Endothelial cell of umbilical vein (primary cell): ENCODE measurements around the gene ZFAND6. TPM values are rescaled to one million over a fixed set of nuclear protein-coding genes. Genes with fewer than 3 reads are reported as not detected.
A peak's percentile ranks its signal among the peaks of the same experiment; 100 is the strongest.

ENCODE experiments used
- BruUV-seq: library from RNA; stranded (reverse); fragments of 400-500 nt; replicated peaks from 2 replicates; lab custom pipeline; 2021; lab: Mats Ljungman, UMichigan
- CTCF ChIA-PET: fragments of 300-600, 350-600 bp; sonication (Branson Sonifier 250); formaldehyde crosslinking; loops from one replicate; lab custom pipeline; 2021; ENCODE audit warnings: antibody characterized with exemption, inconsistent platforms; lab: Charles Lee
- POLR2A ChIA-PET: fragments of 300-600, 350-600 bp; sonication (Branson Sonifier 250); formaldehyde crosslinking; loops from one replicate; lab custom pipeline; 2021; ENCODE audit warnings: antibody characterized with exemption, inconsistent platforms; lab: Charles Lee
- DNase-seq: peaks from one replicate; pipeline ENCODE4 v3.0.0-alpha.2; 2011; ENCODE audit warnings: low read depth, low spot score
- FAIRE-seq: peaks from 2 replicates; lab custom pipeline; 2011; peaks lifted over from hg19 to GRCh38; lab: Jason Lieb, UNC
- H2AFZ ChIP-seq: 2 replicates; pipeline ENCODE4 v1.6.0; 2012; ENCODE audit warnings: low read depth, low read length, control low read depth, inconsistent platforms
- H3K27ac ChIP-seq: 2 replicates; pipeline ENCODE4 v1.5.1; 2011; ENCODE audit warnings: low read depth, mild to moderate bottlenecking, control low read depth, low read length, moderate library complexity; ENCODE audit not compliant: insufficient read depth
- H3K27me3 ChIP-seq, 2 experiments: 2 replicates each; pipeline versions ENCODE4 v1.6.0 to v1.6.1; 2011; ENCODE audit warnings: low read length in 2 of 2, mixed read lengths in 1 of 2; ENCODE audit not compliant: control insufficient read depth in 2 of 2, insufficient read depth in 2 of 2
- H3K36me3 ChIP-seq, 2 experiments: 2 replicates in 1 of 2; 3 replicates in 1 of 2; pipeline ENCODE4 v1.5.1; 2011; ENCODE audit warnings: low read length in 2 of 2, mild to moderate bottlenecking in 1 of 2, moderate library complexity in 1 of 2; ENCODE audit not compliant: control insufficient read depth in 2 of 2, insufficient read depth in 2 of 2; ENCODE audit errors: extremely low read depth in 1 of 2
- H3K4me1 ChIP-seq: 3 replicates; pipeline ENCODE4 v1.5.1; 2011; ENCODE audit warnings: mild to moderate bottlenecking, low read length; ENCODE audit not compliant: control insufficient read depth, insufficient read depth; ENCODE audit errors: extremely low read depth
- H3K4me2 ChIP-seq: 2 replicates; pipeline ENCODE4 v1.6.1; 2011; ENCODE audit warnings: low read length, control low read depth, mixed read lengths; ENCODE audit not compliant: insufficient read depth
- H3K4me3 ChIP-seq, 3 experiments: fragments of 200-600 bp in 1 of 3; sonication (generic), shearing (Covaris generic) in 1 of 3; replicated peaks in 1 of 3; 2 replicates each; pipeline ENCODE4 v1.5.1; 2011 to 2016; ENCODE audit warnings: control low read depth in 3 of 3, low read length in 3 of 3, mild to moderate bottlenecking in 2 of 3, inconsistent platforms in 1 of 3, low read depth in 1 of 3, moderate library complexity in 1 of 3; ENCODE audit not compliant: insufficient read depth in 1 of 3
- H3K79me2 ChIP-seq: 2 replicates; pipeline ENCODE4 v1.6.0; 2012; ENCODE audit warnings: low read length, inconsistent platforms; ENCODE audit not compliant: control insufficient read depth, insufficient read depth
- H3K9ac ChIP-seq: replicated peaks from 2 replicates; pipeline ENCODE3; 2011; ENCODE audit warnings: low read length, control low read depth; ENCODE audit not compliant: insufficient read depth; ENCODE audit errors: extremely low read depth
- H3K9me1 ChIP-seq: replicated peaks from 3 replicates; pipeline ENCODE4 v1.6.0; 2011; ENCODE audit warnings: mild to moderate bottlenecking, low read length; ENCODE audit not compliant: control insufficient read depth, insufficient read depth; ENCODE audit errors: extremely low read depth
- H3K9me3 ChIP-seq: replicated peaks from 2 replicates; pipeline ENCODE4 v1.5.1; 2012; ENCODE audit warnings: low read length, inconsistent platforms; ENCODE audit not compliant: control insufficient read depth, insufficient read depth
- H4K20me1 ChIP-seq: replicated peaks from 2 replicates; pipeline ENCODE3; 2011; ENCODE audit warnings: mild to moderate bottlenecking, low read length; ENCODE audit not compliant: control insufficient read depth, insufficient read depth; ENCODE audit errors: extremely low read depth
- CTCF ChIP-seq, 2 donors: IDR thresholded peaks; 1 replicate in 1 of 2; 2 replicates in 1 of 2; pipeline ENCODE4 v1.5.1; 2011; ENCODE audit warnings: low read length in 2 of 2, mild to moderate bottlenecking in 2 of 2, moderate library complexity in 2 of 2, control low read depth in 1 of 2, inconsistent platforms in 1 of 2, low read depth in 1 of 2; ENCODE audit not compliant: insufficient read depth in 1 of 2; ENCODE audit errors: extremely low read depth in 1 of 2
- EZH2 ChIP-seq: IDR thresholded peaks from 2 replicates; pipeline ENCODE4 v1.6.1; 2012; ENCODE audit warnings: borderline replicate concordance, low read depth, mild to moderate bottlenecking, moderate library complexity, low read length, inconsistent platforms; ENCODE audit not compliant: severe bottlenecking
- FOS ChIP-seq: IDR thresholded peaks from 2 replicates; pipeline ENCODE4 v1.6.1; 2011; ENCODE audit warnings: mild to moderate bottlenecking, low read length, moderate library complexity, borderline replicate concordance; ENCODE audit not compliant: insufficient read depth
- GATA2 ChIP-seq: IDR thresholded peaks from 2 replicates; pipeline ENCODE4 v1.7.0; 2011; ENCODE audit warnings: low read depth, mild to moderate bottlenecking, moderate library complexity, mixed read lengths, low read length; ENCODE audit not compliant: insufficient read length, insufficient read depth
- JUN ChIP-seq: IDR thresholded peaks from 2 replicates; pipeline ENCODE4 v1.6.1; 2011; ENCODE audit warnings: borderline replicate concordance, low read depth; ENCODE audit not compliant: insufficient read length, insufficient read depth
- MAX ChIP-seq: IDR thresholded peaks from 2 replicates; pipeline ENCODE4 v1.6.1; 2011; ENCODE audit not compliant: insufficient read depth, insufficient read length
- MYC ChIP-seq: IDR thresholded peaks from one replicate; pipeline ENCODE4 v1.6.1; 2011; ENCODE audit warnings: mild to moderate bottlenecking, low read depth, low read length
- POLR2A ChIP-seq: IDR thresholded peaks from 2 replicates; pipeline ENCODE4 v1.6.1; 2012; ENCODE audit warnings: low read depth, mild to moderate bottlenecking, control low read depth, low read length
- POLR2AphosphoS5 ChIP-seq: IDR thresholded peaks from 2 replicates; pipeline ENCODE4 v1.6.1; 2012; ENCODE audit warnings: low read depth, mild to moderate bottlenecking, control low read depth, low read length, moderate library complexity; ENCODE audit not compliant: insufficient read depth
- dilution Hi-C: fragments of 300-500 bp; cut with MboI; formaldehyde crosslinking; loops from one replicate; pipeline ENCODE4 v1.15.0; 2019; ENCODE audit warnings: low sequenced_read_pairs; ENCODE audit not compliant: extremely low pct_ligation_motif_present
- intact Hi-C: fragments of 100-400 bp; cut with micrococcal nuclease; formaldehyde crosslinking; loops from one replicate; pipeline ENCODE4 v1.10.0; 2022
- polyA plus RNA-seq, 4 experiments: library from polyadenylated mRNA; depleted of rRNA in 3 of 4; stranded (reverse) in 3 of 4; unstranded in 1 of 4; fragments of >200 nt; gene quantifications; 2 replicates each; pipeline versions ENCODE4 v1.2.1 to v1.2.3, GENCODE V29; 2011 to 2012; ENCODE audit warnings: missing spikeins in 1 of 4
- total RNA-seq: library from RNA; stranded (reverse); gene quantifications from 2 replicates; pipeline ENCODE4 v1.2.3, GENCODE V29; 2021

The ZFAND6 gene
- total and polyA plus RNA-seq, 2 donors (not counting 3 experiments of a cell fraction or from before 2014, with no cell fraction given): 50.3 to 97.9 TPM

GRCh38 chr15:80105595-80105994 is 46.1 kb downstream of the ZFAND6 start:
- H3K27ac ChIP-seq: no peak overlapping the region
- intact Hi-C loops: no loop called here

GRCh38 chr15:80106051-80106450 is 46.6 kb downstream of the ZFAND6 start:
- no TSS peak for BruUV-seq
- H3K36me3 ChIP-seq: no peaks in the 10 kb centered on the region
- FAIRE-seq (no peak), DNase-seq (no peak)
- peaks cover 2% of the 10 kb centered on the region for H3K9me1 ChIP-seq
- no peak for TF ChIP-seq FOS
- no peak for TF ChIP-seq MYC
- TF ChIP-seq CTCF (IDR thresholded peaks at IDR 0.05; ENCODE audit: extremely low read depth in 1 of 2, insufficient read depth in 1 of 2, low read depth in 1 of 2, low read length in 2 of 2): no peak
- no peak for TF ChIP-seq POLR2A
- no peak for TF ChIP-seq POLR2AphosphoS5
- no peak for TF ChIP-seq EZH2
- TF ChIP-seq GATA2: no peak
- TF ChIP-seq MAX: no peak
- TF ChIP-seq JUN: no peak
- no peak overlapping the region for H2AFZ ChIP-seq
- H3K4me1 ChIP-seq: peaks cover 18% of the 10 kb centered on the region
- dilution Hi-C loops: no loop called here
- ChIA-PET POLR2A (no interaction called here), CTCF (interaction anchor here (1.1 kb wide), 1 partner anchor 31 kb away, joined by 3 read pairs; no protein-coding TSS in a partner anchor)
- intact Hi-C loops: no loop called here
- H3K4me2 ChIP-seq: peak overlapping the region; percentile 20
- H3K4me3 ChIP-seq: no peak overlapping the region
- H3K27me3 ChIP-seq: no peaks in the 10 kb centered on the region
- H3K79me2 ChIP-seq: peaks cover 49% of the 10 kb centered on the region
- peaks cover 3% of the 10 kb centered on the region for H4K20me1 ChIP-seq
- no peak overlapping the region for H3K9ac ChIP-seq
- H3K9me3 ChIP-seq: no peaks in the 10 kb centered on the region
- no peak overlapping the region for H3K27ac ChIP-seq

More at GRCh38 chr15:80105595-80105994, 46.1 kb downstream of the ZFAND6 start:
- Histone ChIP-seq H3K79me2 (peaks cover 45% of the 10 kb centered on the region), H4K20me1 (peaks cover 3% of the 10 kb centered on the region), H3K9me3 (no peaks in the 10 kb centered on the region), H3K4me2 (peak overlapping the region; percentile 20), H3K36me3 (no peaks in the 10 kb centered on the region), H3K4me3 (no peak overlapping the region), H3K9ac (no peak overlapping the region), H3K9me1 (peaks cover 2% of the 10 kb centered on the region), H3K4me1 (peaks cover 18% of the 10 kb centered on the region), H3K27me3 (no peaks in the 10 kb centered on the region), H2AFZ (no peak overlapping the region)
- DNase-seq: peak; percentile 37
- TF ChIP-seq MYC (no peak), FOS (peak; percentile 83)
- dilution Hi-C loops: no loop called here
- ChIA-PET CTCF (interaction anchor here (1.1 kb wide), 1 partner anchor 31 kb away, joined by 3 read pairs; no protein-coding TSS in a partner anchor), POLR2A (no interaction called here)
- peak; percentile 71 for FAIRE-seq
- BruUV-seq: no TSS peak
